Measurements from ENCODE around the gene LRRK1. TPM values are rescaled to one million over a fixed set of nuclear protein-coding genes. Genes with fewer than 3 reads are reported as not detected.

The LRRK1 gene
- total and polyA plus RNA-seq, 2 donors (not counting 1 experiment from before 2014, with no cell fraction given): 19.8 to 53.0 TPM

DNA sequence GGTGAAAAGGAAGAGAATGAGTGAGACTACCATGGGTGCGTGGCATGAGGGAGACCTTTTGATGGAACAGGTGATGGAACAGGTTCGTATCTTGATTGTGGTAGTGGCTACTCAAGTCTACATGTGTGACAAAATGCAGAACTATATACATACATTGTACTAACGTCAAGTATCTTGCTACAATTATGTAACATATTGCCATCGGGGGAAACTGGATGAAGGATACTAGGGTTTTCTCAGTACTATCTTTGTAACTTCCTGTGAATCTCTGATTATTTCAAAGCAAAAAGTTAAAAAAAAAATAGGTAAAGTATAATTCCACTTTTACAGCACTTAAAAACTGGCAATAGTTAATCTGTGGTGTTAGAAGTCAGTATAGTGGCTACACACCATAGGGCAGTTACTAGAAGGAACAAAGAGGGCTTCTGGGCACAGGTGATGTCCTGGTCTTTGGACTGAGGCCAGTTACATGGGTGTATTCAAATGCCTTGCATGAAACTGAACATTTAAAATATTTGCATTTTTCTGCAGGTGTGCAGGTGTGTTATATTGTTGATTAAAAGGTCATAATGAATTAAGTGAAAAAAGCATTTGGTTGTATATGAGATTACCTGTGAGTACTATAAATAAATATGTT, 61.4 kb downstream of the LRRK1 start:
- Mint-ChIP-seq H3K27me3 (no peaks in the 10 kb centered on the region), H3K4me3 (no peak overlapping the region), H3K9me3 (ENCODE audit: insufficient read depth) (no peaks in the 10 kb centered on the region), H3K4me1 (peaks cover 16% of the 10 kb centered on the region), H3K27ac (no peak overlapping the region)
- Histone ChIP-seq H4K20me1 (ENCODE audit: control insufficient read depth, insufficient read depth, low read length, poor library complexity, severe bottlenecking) (no peaks in the 10 kb centered on the region), H3K36me3 (replicated peaks in 1 of 2; ENCODE audit: control extremely low read depth in 1 of 2, control insufficient read depth in 1 of 2, extremely low read depth in 1 of 2, insufficient read depth in 2 of 2, low read length in 1 of 2) (peaks cover 0 to 12% of the 10 kb centered on the region in 2 experiments), H3K27ac (ENCODE audit: low read length in 2 of 2) (no peak overlapping the region), H3K4me3 (ENCODE audit: control extremely low read depth in 1 of 5, extremely low read depth in 1 of 5, insufficient read depth in 1 of 5, low read depth in 2 of 5, low read length in 4 of 5) (no peak overlapping the region), H3K9ac (ENCODE audit: low read length) (no peak overlapping the region), H3K4me1 (ENCODE audit: control insufficient read depth in 2 of 2, insufficient read depth in 2 of 2, low read length in 2 of 2) (peaks cover 0 to 7% of the 10 kb centered on the region in 2 donors), H2AFZ (ENCODE audit: insufficient read depth, low read depth, low read length, poor library complexity, severe bottlenecking) (no peak overlapping the region), H3K9me3 (ENCODE audit: control extremely low read depth in 1 of 3, control insufficient read depth in 2 of 3, insufficient read depth in 1 of 3, low read length in 2 of 3) (no peaks in the 10 kb centered on the region), H3K79me2 (ENCODE audit: control insufficient read depth, insufficient read depth, low read length) (no peaks in the 10 kb centered on the region), H3K4me2 (replicated peaks; ENCODE audit: low read depth, low read length, poor library complexity, severe bottlenecking) (no peak overlapping the region), H3K27me3 (replicated peaks in 1 of 4; ENCODE audit: control extremely low read depth in 1 of 4, control insufficient read depth in 3 of 4, insufficient read depth in 4 of 4, low read length in 3 of 4) (no peaks in the 10 kb centered on the region)
- POLR2A ChIA-PET: no interaction called here
- CTCF ChIA-PET: interaction anchor here (1.2 kb wide), 1 partner anchor 28 kb away, joined by 3 read pairs; no protein-coding TSS in a partner anchor
- TF ChIP-seq EZH2 (IDR thresholded peaks at IDR 0.05; ENCODE audit: borderline replicate concordance, insufficient read depth, low read depth, low read length, poor library complexity, severe bottlenecking): no peak
- TF ChIP-seq, protein P1, sequence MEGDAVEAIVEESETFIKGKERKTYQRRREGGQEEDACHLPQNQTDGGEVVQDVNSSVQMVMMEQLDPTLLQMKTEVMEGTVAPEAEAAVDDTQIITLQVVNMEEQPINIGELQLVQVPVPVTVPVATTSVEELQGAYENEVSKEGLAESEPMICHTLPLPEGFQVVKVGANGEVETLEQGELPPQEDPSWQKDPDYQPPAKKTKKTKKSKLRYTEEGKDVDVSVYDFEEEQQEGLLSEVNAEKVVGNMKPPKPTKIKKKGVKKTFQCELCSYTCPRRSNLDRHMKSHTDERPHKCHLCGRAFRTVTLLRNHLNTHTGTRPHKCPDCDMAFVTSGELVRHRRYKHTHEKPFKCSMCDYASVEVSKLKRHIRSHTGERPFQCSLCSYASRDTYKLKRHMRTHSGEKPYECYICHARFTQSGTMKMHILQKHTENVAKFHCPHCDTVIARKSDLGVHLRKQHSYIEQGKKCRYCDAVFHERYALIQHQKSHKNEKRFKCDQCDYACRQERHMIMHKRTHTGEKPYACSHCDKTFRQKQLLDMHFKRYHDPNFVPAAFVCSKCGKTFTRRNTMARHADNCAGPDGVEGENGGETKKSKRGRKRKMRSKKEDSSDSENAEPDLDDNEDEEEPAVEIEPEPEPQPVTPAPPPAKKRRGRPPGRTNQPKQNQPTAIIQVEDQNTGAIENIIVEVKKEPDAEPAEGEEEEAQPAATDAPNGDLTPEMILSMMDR (IDR thresholded peaks at IDR 0.05): no peak
- DNase-seq: no peak
- 100% methylated on average over 1 of the region's 4 CpGs for WGBS (ENCODE audit: insufficient coverage)
- ATAC-seq (ENCODE audit: low read depth): no peak
- intact Hi-C loops (cut with micrococcal nuclease): no loop called here

DNA sequence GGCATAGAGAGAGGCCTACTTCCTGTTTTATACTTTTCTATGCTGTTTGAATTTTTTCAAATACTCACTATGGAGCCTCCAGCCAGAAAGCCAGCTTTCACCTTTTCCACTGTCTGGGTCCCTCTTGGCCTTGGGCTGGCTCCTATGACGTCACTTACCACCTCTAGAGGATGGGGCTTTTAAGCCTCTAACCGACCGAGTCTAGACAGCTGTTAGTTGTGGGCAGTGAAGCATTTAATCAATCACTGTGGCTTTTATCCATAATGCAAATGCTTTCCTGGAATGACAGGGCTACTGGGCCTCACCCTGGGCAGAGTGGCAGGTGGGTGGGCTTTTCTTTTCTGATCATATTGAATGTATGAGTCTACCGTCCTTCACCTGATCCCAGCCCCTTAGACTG, 61.9 kb downstream of the LRRK1 start:
- CTCF ChIA-PET: interaction anchor here (2.4 kb wide), 1 partner anchor 63 kb away, joined by 12 read pairs; the partner anchor contains the start of gene LRRK1
- intact Hi-C loops (cut with micrococcal nuclease): no loop called here
- TF ChIP-seq, protein P1 (IDR thresholded peaks at IDR 0.05): no peak
- TF ChIP-seq EZH2 (IDR thresholded peaks at IDR 0.05; ENCODE audit: borderline replicate concordance, insufficient read depth, low read depth, low read length, poor library complexity, severe bottlenecking): no peak
- peaks cover 0 to 7% of the 10 kb centered on the region in 2 donors for H3K4me1 ChIP-seq (ENCODE audit: control insufficient read depth in 2 of 2, insufficient read depth in 2 of 2, low read length in 2 of 2)
- H3K9me3 ChIP-seq (ENCODE audit: control extremely low read depth in 1 of 3, control insufficient read depth in 2 of 3, insufficient read depth in 1 of 3, low read length in 2 of 3): no peaks in the 10 kb centered on the region
- DNase-seq (peak; percentile 31), ATAC-seq (ENCODE audit: low read depth) (peak; percentile 43)
- H3K9me3 Mint-ChIP-seq (ENCODE audit: insufficient read depth): no peaks in the 10 kb centered on the region
- no peaks in the 10 kb centered on the region for H3K27me3 ChIP-seq (replicated peaks in 1 of 4; ENCODE audit: control extremely low read depth in 1 of 4, control insufficient read depth in 3 of 4, insufficient read depth in 4 of 4, low read length in 3 of 4)
- no peaks in the 10 kb centered on the region for H3K27me3 Mint-ChIP-seq
- no peak overlapping the region for H3K27ac ChIP-seq (ENCODE audit: low read length in 2 of 2)
- no peak overlapping the region for H3K9ac ChIP-seq (ENCODE audit: low read length)
- no peak overlapping the region for H3K4me3 Mint-ChIP-seq
- WGBS (ENCODE audit: insufficient coverage): no CpG with 5 or more reads among the region's 4 CpGs
- POLR2A ChIA-PET: no interaction called here
- H4K20me1 ChIP-seq (ENCODE audit: control insufficient read depth, insufficient read depth, low read length, poor library complexity, severe bottlenecking): no peaks in the 10 kb centered on the region
- H3K36me3 ChIP-seq (replicated peaks in 1 of 2; ENCODE audit: control extremely low read depth in 1 of 2, control insufficient read depth in 1 of 2, extremely low read depth in 1 of 2, insufficient read depth in 2 of 2, low read length in 1 of 2): peaks cover 0 to 12% of the 10 kb centered on the region in 2 experiments
- H3K4me1 Mint-ChIP-seq: peaks cover 16% of the 10 kb centered on the region
- H3K27ac Mint-ChIP-seq: peak overlapping the region; percentile 43
- no peak overlapping the region for H3K4me3 ChIP-seq (ENCODE audit: control extremely low read depth in 1 of 5, extremely low read depth in 1 of 5, insufficient read depth in 1 of 5, low read depth in 2 of 5, low read length in 4 of 5)
- H2AFZ ChIP-seq (ENCODE audit: insufficient read depth, low read depth, low read length, poor library complexity, severe bottlenecking): no peak overlapping the region
- H3K4me2 ChIP-seq (replicated peaks; ENCODE audit: low read depth, low read length, poor library complexity, severe bottlenecking): no peak overlapping the region
- no peaks in the 10 kb centered on the region for H3K79me2 ChIP-seq (ENCODE audit: control insufficient read depth, insufficient read depth, low read length)
